HepG2 (cell line): ENCODE measurements around the gene FAM24A. TPM values are rescaled to one million over a fixed set of nuclear protein-coding genes. Genes with fewer than 3 reads are reported as not detected.

Experiments used
- AGO2 ChIP-seq: fragments of 200-400 bp; formaldehyde crosslinking; optimal IDR thresholded peaks from 2 replicates; pipeline ENCODE3; 2017; ENCODE audit warnings: mild to moderate bottlenecking, low read depth, low read length, moderate library complexity
- ATF7-NPFF ChIP-seq: sonication (generic); formaldehyde crosslinking; IDR thresholded peaks from 2 replicates; pipeline ENCODE4 v1.8.1; 2023; ENCODE audit warnings: mild to moderate bottlenecking, low read depth, missing genetic modification reagents, moderate library complexity
- HNF4A ChIP-seq: sonication (generic); formaldehyde crosslinking; IDR thresholded peaks from 2 replicates; pipeline ENCODE4 v1.4.0; 2020; ENCODE audit warnings: missing genetic modification reagents
- SIX1 ChIP-seq: sonication (generic); formaldehyde crosslinking; IDR thresholded peaks from 2 replicates; pipeline ENCODE4 v1.4.0; 2020; ENCODE audit warnings: missing genetic modification reagents, borderline replicate concordance
- SNAI1 ChIP-seq: sonication (generic); formaldehyde crosslinking; IDR thresholded peaks from 2 replicates; pipeline ENCODE4 v1.5.0; 2020; ENCODE audit warnings: mild to moderate bottlenecking, missing genetic modification reagents, borderline replicate concordance
- TCF7L2 ChIP-seq: IDR thresholded peaks from 2 replicates; pipeline ENCODE4 v1.6.1; 2011; ENCODE audit warnings: mild to moderate bottlenecking, low read depth, low read length, moderate library complexity
- ZNF18 ChIP-seq: sonication (generic); formaldehyde crosslinking; IDR thresholded peaks from 2 replicates; pipeline ENCODE4 v1.8.0; 2022; ENCODE audit warnings: mild to moderate bottlenecking, missing genetic modification reagents; ENCODE audit not compliant: insufficient replicate concordance
- ZNF282 ChIP-seq: fragments of 450-650 bp; IDR thresholded peaks from 2 replicates; pipeline ENCODE4 v1.6.1; 2018; ENCODE audit not compliant: partially characterized antibody
- ZNF33A ChIP-seq: sonication (generic); formaldehyde crosslinking; IDR thresholded peaks from 2 replicates; pipeline ENCODE4 v1.5.1; 2020; ENCODE audit warnings: missing genetic modification reagents, mild to moderate bottlenecking, moderate library complexity, borderline replicate concordance
- ZNF513 ChIP-seq: sonication (generic); formaldehyde crosslinking; conservative IDR thresholded peaks from 2 replicates; pipeline ENCODE4 v1.5.0; 2020; ENCODE audit warnings: missing genetic modification reagents
- ZNF563 ChIP-seq: sonication (generic); formaldehyde crosslinking; IDR thresholded peaks from 2 replicates; pipeline ENCODE4 v1.8.0; 2022; ENCODE audit warnings: mild to moderate bottlenecking, moderate library complexity, missing genetic modification reagents
- ZNF720 ChIP-seq: sonication (generic); formaldehyde crosslinking; IDR thresholded peaks from 2 replicates; pipeline ENCODE4 v1.4.0; 2020; ENCODE audit warnings: missing genetic modification reagents
- polyA plus RNA-seq, 8 experiments: library from polyadenylated mRNA; depleted of rRNA in 3 of 8; stranded (reverse) in 7 of 8; unstranded in 1 of 8; fragments of >200 nt; fragmentation: Illumina TruSeq in 4 of 8; extraction: Trizol in 4 of 8; gene quantifications; 2 replicates each; pipeline versions ENCODE4 v1.2.1 to v1.2.3, GENCODE V29; 2011 to 2016; ENCODE audit warnings: low read depth in 4 of 8, missing spikeins in 1 of 8, mixed read lengths in 1 of 8; ENCODE audit not compliant: insufficient read depth in 1 of 8
- total RNA-seq, 5 experiments: library from RNA; depleted of rRNA; stranded (reverse); fragments of >200 nt; fragmentation: Illumina TruSeq; extraction: Trizol; gene quantifications; 2 replicates each; pipeline ENCODE4 v1.2.3, GENCODE V29; 2016; ENCODE audit warnings: low read depth in 1 of 5
- TF ChIP-seq, protein P1 (sequence below): sonication (generic); formaldehyde crosslinking; IDR thresholded peaks from 2 replicates; pipeline ENCODE4 v1.4.0; 2020; ENCODE audit warnings: missing genetic modification reagents
- TF ChIP-seq, protein P2 (sequence below): sonication (generic); formaldehyde crosslinking; IDR thresholded peaks from 2 replicates; pipeline ENCODE4 v1.4.0; 2020; ENCODE audit warnings: low read depth, missing genetic modification reagents
- TF ChIP-seq, protein P3 (sequence below): sonication (generic); formaldehyde crosslinking; IDR thresholded peaks from 2 replicates; pipeline ENCODE4 v1.5.0; 2020; ENCODE audit warnings: missing genetic modification reagents

FAM24A gene
- total and polyA plus RNA-seq, 2 of the 13 experiments (the other 11 are each of a cell fraction or from before 2014, with no cell fraction given), result not detected

DNA sequence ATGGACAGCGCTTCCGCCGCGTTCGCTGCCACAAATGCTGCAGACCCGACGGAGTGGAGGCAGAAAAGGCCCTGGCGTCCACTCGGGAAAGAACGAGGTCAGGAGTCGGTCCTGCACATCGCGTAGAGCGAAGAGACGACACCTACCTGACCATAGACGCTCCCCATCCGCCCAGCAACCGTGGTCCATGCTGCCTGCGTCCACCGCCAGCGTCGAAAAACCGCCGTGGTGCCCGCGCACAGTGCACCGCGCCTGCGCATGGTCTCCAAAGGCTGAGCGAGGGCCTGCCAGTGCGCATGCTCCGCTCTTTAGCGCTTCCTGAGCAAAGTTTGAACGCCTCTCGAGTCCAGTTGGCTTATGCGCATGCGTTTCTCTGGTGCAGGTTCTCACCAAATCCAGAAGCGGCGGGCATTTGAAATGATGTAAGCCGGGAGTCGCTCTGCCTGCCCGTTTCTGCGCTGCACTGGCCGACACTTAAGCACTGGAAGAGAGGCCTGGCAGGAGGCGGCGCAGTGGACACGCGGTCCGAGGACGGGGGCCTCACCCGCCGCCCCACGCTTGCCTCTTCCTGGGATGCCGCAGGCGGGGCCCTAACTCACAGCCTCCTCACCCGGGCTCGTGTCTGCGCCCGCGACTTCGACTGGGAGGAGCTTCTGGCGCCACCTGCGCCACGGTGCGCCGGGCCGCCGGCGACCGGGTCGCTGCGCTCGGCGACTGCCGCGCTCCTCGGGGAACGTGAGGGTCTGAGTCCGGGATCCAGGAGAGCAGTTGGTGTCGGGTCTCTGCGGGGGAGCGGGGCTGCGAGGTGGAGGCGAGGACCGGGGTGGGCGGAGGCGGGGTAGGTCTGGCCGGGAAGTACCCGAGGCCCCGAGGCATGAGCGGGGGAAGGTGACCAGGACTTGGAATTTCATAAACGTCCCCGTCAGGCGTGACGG is 30.8 kb upstream of the FAM24A start, which contains the start of gene FAM24B (continued):
- no peak for TF ChIP-seq SNAI1 (CRISPR knock-in tag)
- TF ChIP-seq HNF4A (CRISPR knock-in tag), result no peak
- TF ChIP-seq ZNF18, result peak; percentile 77
- no peak for TF ChIP-seq AGO2
- 0 out of 2 replicates have a peak, but pooled peaks have one; percentile 31 for TF ChIP-seq ZNF33A (CRISPR knock-in tag)
- no peak for TF ChIP-seq ZNF513
- TF ChIP-seq, protein P1, sequence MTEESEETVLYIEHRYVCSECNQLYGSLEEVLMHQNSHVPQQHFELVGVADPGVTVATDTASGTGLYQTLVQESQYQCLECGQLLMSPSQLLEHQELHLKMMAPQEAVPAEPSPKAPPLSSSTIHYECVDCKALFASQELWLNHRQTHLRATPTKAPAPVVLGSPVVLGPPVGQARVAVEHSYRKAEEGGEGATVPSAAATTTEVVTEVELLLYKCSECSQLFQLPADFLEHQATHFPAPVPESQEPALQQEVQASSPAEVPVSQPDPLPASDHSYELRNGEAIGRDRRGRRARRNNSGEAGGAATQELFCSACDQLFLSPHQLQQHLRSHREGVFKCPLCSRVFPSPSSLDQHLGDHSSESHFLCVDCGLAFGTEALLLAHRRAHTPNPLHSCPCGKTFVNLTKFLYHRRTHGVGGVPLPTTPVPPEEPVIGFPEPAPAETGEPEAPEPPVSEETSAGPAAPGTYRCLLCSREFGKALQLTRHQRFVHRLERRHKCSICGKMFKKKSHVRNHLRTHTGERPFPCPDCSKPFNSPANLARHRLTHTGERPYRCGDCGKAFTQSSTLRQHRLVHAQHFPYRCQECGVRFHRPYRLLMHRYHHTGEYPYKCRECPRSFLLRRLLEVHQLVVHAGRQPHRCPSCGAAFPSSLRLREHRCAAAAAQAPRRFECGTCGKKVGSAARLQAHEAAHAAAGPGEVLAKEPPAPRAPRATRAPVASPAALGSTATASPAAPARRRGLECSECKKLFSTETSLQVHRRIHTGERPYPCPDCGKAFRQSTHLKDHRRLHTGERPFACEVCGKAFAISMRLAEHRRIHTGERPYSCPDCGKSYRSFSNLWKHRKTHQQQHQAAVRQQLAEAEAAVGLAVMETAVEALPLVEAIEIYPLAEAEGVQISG (CRISPR knock-in tag), result peak; percentile 14; the same call in 1 of the 2 replicates
- TF ChIP-seq ZNF720 (CRISPR knock-in tag), result no peak
- TF ChIP-seq ZNF282, result no peak
- TF ChIP-seq SIX1 (CRISPR knock-in tag), result no peak
- TF ChIP-seq, protein P2, sequence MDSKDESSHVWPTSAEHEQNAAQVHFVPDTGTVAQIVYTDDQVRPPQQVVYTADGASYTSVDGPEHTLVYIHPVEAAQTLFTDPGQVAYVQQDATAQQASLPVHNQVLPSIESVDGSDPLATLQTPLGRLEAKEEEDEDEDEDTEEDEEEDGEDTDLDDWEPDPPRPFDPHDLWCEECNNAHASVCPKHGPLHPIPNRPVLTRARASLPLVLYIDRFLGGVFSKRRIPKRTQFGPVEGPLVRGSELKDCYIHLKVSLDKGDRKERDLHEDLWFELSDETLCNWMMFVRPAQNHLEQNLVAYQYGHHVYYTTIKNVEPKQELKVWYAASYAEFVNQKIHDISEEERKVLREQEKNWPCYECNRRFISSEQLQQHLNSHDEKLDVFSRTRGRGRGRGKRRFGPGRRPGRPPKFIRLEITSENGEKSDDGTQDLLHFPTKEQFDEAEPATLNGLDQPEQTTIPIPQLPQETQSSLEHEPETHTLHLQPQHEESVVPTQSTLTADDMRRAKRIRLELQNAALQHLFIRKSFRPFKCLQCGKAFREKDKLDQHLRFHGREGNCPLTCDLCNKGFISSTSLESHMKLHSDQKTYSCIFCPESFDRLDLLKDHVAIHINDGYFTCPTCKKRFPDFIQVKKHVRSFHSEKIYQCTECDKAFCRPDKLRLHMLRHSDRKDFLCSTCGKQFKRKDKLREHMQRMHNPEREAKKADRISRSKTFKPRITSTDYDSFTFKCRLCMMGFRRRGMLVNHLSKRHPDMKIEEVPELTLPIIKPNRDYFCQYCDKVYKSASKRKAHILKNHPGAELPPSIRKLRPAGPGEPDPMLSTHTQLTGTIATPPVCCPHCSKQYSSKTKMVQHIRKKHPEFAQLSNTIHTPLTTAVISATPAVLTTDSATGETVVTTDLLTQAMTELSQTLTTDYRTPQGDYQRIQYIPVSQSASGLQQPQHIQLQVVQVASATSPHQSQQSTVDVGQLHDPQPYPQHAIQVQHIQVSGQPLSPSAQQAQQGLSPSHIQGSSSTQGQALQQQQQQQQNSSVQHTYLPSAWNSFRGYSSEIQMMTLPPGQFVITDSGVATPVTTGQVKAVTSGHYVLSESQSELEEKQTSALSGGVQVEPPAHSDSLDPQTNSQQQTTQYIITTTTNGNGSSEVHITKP (CRISPR knock-in tag), result no peak
- peak; percentile 52; the same call in 1 of the 2 replicates for TF ChIP-seq ZNF563 (CRISPR knock-in tag)
- TF ChIP-seq TCF7L2, result no peak
- TF ChIP-seq, protein P3, sequence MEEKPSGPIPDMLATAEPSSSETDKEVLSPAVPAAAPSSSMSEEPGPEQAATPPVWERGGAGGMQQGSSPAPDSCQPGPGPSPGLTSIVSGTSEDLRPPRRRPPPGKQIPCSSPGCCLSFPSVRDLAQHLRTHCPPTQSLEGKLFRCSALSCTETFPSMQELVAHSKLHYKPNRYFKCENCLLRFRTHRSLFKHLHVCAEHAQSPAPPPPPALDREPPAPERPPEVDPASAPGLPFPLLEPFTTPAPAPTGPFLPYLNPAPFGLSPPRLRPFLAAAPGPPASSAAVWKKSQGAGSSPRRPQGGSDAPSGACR (CRISPR knock-in tag), result peak; percentile 57; the same call in 1 of the 2 replicates
- TF ChIP-seq ATF7-NPFF (CRISPR knock-in tag), result peak; percentile 59
